Nephron (organoid): Measurements from ENCODE around the gene MAP1B.

ENCODE experiments used
- H3K27ac Mint-ChIP-seq, 3 experiments: 2 replicates each; pipeline ENCODE4 v1.8.0; 2020; ENCODE audit warnings: mixed read lengths in 3 of 3, mild to moderate bottlenecking in 2 of 3, moderate library complexity in 1 of 3
- H3K27me3 Mint-ChIP-seq: 2 replicates; pipeline ENCODE4 v1.8.0; 2021; ENCODE audit warnings: low read depth, mild to moderate bottlenecking, moderate library complexity, mixed read lengths
- H3K36me3 Mint-ChIP-seq: 2 replicates; pipeline ENCODE4 v1.8.0; 2020; ENCODE audit warnings: low read depth, mixed read lengths
- H3K4me1 Mint-ChIP-seq: 2 replicates; pipeline ENCODE4 v1.8.0; 2020; ENCODE audit warnings: mixed read lengths
- H3K4me3 Mint-ChIP-seq, 3 experiments: 2 replicates each; pipeline ENCODE4 v1.8.0; 2020; ENCODE audit warnings: mild to moderate bottlenecking in 3 of 3, mixed read lengths in 3 of 3, moderate library complexity in 2 of 3
- H3K9me3 Mint-ChIP-seq: 2 replicates; pipeline ENCODE4 v1.8.0; 2020; ENCODE audit warnings: mixed read lengths
- TF ChIP-seq, protein P1 (sequence below), 3 experiments: fragments of 200-600 bp; sonication (generic); IDR thresholded peaks; one replicate each; pipeline ENCODE4 v1.5.0; 2021; ENCODE audit warnings: antibody characterized with exemption in 3 of 3; ENCODE audit not compliant: unreplicated experiment in 3 of 3

Gene MAP1B

DNA sequence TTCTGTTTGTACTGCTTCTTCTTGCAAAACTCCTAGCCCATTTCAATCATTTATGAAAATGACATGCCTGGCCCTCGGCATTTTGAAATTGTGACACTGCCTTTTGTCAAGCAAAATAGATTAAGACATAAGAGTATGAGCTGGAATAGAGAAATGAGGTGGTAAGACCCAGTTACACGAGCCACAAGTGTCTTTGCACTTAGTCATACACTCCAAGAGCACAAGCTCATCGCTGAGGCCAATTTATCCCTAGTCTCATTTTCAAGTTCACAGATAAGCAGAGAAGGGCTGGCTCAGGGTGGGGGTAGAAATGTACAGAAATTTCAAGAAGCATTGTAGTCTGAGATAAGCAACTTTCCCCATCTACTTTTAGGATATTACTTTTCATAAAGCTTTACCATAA is 40.6 kb upstream of the MAP1B start:
- Mint-ChIP-seq H3K36me3 (no peaks in the 10 kb centered on the region), H3K9me3 (no peaks in the 10 kb centered on the region), H3K4me1 (peaks cover 8% of the 10 kb centered on the region), H3K27ac (no peak overlapping the region), H3K4me3 (no peak overlapping the region), H3K27me3 (no peaks in the 10 kb centered on the region)
- TF ChIP-seq, protein P1, sequence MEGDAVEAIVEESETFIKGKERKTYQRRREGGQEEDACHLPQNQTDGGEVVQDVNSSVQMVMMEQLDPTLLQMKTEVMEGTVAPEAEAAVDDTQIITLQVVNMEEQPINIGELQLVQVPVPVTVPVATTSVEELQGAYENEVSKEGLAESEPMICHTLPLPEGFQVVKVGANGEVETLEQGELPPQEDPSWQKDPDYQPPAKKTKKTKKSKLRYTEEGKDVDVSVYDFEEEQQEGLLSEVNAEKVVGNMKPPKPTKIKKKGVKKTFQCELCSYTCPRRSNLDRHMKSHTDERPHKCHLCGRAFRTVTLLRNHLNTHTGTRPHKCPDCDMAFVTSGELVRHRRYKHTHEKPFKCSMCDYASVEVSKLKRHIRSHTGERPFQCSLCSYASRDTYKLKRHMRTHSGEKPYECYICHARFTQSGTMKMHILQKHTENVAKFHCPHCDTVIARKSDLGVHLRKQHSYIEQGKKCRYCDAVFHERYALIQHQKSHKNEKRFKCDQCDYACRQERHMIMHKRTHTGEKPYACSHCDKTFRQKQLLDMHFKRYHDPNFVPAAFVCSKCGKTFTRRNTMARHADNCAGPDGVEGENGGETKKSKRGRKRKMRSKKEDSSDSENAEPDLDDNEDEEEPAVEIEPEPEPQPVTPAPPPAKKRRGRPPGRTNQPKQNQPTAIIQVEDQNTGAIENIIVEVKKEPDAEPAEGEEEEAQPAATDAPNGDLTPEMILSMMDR (IDR thresholded peaks at IDR 0.05; ENCODE audit: unreplicated experiment in 3 of 3): no peak

GRCh38 chr5:72067682-72068470 is 39.4 kb upstream of the MAP1B start:
- Mint-ChIP-seq H3K4me3 (no peak overlapping the region), H3K27ac (no peak overlapping the region), H3K4me1 (peaks cover 8% of the 10 kb centered on the region), H3K27me3 (no peaks in the 10 kb centered on the region), H3K36me3 (no peaks in the 10 kb centered on the region), H3K9me3 (no peaks in the 10 kb centered on the region)
- TF ChIP-seq, protein P1 (IDR thresholded peaks at IDR 0.05; ENCODE audit: unreplicated experiment in 3 of 3): no peak

GRCh38 chr5:72070529-72070928 is 36.7 kb upstream of the MAP1B start:
- Mint-ChIP-seq H3K4me1 (peaks cover 7% of the 10 kb centered on the region), H3K9me3 (no peaks in the 10 kb centered on the region), H3K36me3 (no peaks in the 10 kb centered on the region), H3K27ac (no peak overlapping the region), H3K27me3 (no peaks in the 10 kb centered on the region), H3K4me3 (no peak overlapping the region)
- TF ChIP-seq, protein P1 (IDR thresholded peaks at IDR 0.05; ENCODE audit: unreplicated experiment in 3 of 3): no peak

DNA sequence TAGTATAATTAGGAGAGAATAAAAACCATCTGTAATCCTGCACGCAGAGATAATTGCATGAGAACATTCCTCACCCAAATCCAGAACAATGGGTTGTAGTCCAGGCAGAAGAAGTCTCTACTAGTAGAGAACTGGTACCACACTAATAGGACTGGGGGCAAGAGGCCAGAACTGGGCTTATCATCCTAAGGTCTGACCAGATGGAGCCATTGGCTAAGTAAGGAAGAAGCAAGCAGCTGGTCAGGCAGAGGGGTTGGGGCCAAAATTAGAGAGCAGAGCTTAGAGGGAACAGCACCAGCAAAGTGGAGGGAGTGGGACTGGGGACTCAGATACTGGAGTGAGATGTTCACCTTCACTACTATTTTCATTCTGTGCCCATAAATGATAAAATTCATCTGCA is 35.4 kb upstream of the MAP1B start:
- Mint-ChIP-seq H3K27me3 (no peaks in the 10 kb centered on the region), H3K4me1 (no peaks in the 10 kb centered on the region), H3K9me3 (no peaks in the 10 kb centered on the region), H3K27ac (no peak overlapping the region), H3K4me3 (no peak overlapping the region), H3K36me3 (no peaks in the 10 kb centered on the region)
- TF ChIP-seq, protein P1 (IDR thresholded peaks at IDR 0.05; ENCODE audit: unreplicated experiment in 3 of 3): no peak

GRCh38 chr5:72074251-72074650 is 33.0 kb upstream of the MAP1B start:
- no peaks in the 10 kb centered on the region for H3K27me3 Mint-ChIP-seq
- TF ChIP-seq, protein P1 (IDR thresholded peaks at IDR 0.05; ENCODE audit: unreplicated experiment in 3 of 3): no peak
- no peaks in the 10 kb centered on the region for H3K9me3 Mint-ChIP-seq
- H3K4me1 Mint-ChIP-seq: no peaks in the 10 kb centered on the region
- no peak overlapping the region for H3K4me3 Mint-ChIP-seq
- no peak overlapping the region for H3K27ac Mint-ChIP-seq
- no peaks in the 10 kb centered on the region for H3K36me3 Mint-ChIP-seq

DNA sequence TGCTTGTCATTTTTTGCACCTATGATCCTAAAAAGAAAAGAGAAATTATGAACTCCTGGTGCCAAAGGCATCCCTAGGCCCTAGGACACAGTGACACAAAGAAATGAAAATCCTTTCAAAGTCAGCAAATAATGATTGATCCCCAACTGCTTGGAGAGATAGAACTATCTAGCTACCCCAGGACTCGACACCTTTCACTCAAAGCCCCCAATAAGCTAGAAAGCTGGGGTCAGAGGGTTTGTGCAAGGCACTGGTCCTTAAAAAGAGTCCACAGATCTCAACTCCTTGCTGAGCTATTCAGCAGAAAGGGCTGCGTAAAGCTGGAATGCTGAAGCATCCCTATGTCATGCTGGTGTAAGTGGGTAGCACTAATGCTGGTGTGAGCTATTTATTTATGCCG is 31.8 kb upstream of the MAP1B start:
- Mint-ChIP-seq H3K27ac (no peak overlapping the region), H3K36me3 (no peaks in the 10 kb centered on the region), H3K4me1 (no peaks in the 10 kb centered on the region), H3K27me3 (peaks cover 3% of the 10 kb centered on the region), H3K9me3 (no peaks in the 10 kb centered on the region), H3K4me3 (no peak overlapping the region)
- TF ChIP-seq, protein P1 (IDR thresholded peaks at IDR 0.05; ENCODE audit: unreplicated experiment in 3 of 3): no peak
